GM12891 (cell line): Measurements from ENCODE around the gene TMX2.

ENCODE experiments used
- PAX5 ChIP-seq: IDR thresholded peaks from 2 replicates; pipeline ENCODE4 v1.6.1; 2011; ENCODE audit warnings: low read length, moderate library complexity, mild to moderate bottlenecking; ENCODE audit not compliant: insufficient read depth, severe bottlenecking
- POLR2A ChIP-seq: IDR thresholded peaks from 2 replicates; pipeline ENCODE4 v1.6.1; 2011; ENCODE audit warnings: low read depth, low read length, control low read depth
- POLR2AphosphoS5 ChIP-seq: IDR thresholded peaks from 2 replicates; pipeline ENCODE4 v1.6.1; 2011; ENCODE audit warnings: low read depth, low read length, control low read depth
- POU2F2 ChIP-seq: IDR thresholded peaks from 2 replicates; pipeline ENCODE4 v1.6.1; 2011; ENCODE audit warnings: low read depth, mild to moderate bottlenecking, control low read depth, low read length, moderate library complexity
- SPI1 ChIP-seq: IDR thresholded peaks from 2 replicates; pipeline ENCODE4 v1.6.1; 2011; ENCODE audit warnings: low read depth, low read length, control low read depth
- TAF1 ChIP-seq: IDR thresholded peaks from 2 replicates; pipeline ENCODE4 v1.6.1; 2011; ENCODE audit warnings: low read depth, low read length, control low read depth

DNA sequence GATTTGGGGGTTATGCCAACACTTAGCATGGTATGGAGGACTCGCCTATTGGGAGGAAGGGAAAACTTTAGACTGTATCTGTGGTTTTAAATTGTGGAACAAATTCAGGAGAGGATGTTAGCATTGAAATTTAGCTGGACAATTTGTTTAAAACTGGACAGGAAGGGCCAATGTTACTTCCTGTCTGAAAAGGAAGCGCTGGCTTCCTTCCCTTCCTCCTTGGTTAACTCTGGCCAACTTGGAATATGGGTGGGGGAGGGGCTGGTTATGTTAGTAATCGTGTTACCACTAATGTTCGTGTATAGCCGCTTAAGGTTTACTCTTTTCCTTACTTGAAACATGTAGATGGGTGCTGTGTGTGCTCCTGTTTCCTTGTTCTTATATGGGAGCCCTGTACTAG lies 63.1 kb downstream of the TMX2 start:
- TF ChIP-seq POLR2A (no peak), TAF1 (no peak), POLR2AphosphoS5 (no peak), PAX5 (no peak), SPI1 (no peak), POU2F2 (no peak)
